GM12878 (cell line): ENCODE data around the gene PRR14L. TPM values are rescaled to one million over a fixed set of nuclear protein-coding genes. Genes with fewer than 3 reads are reported as not detected.

ENCODE experiments used
- ASH2L ChIP-seq: fragments of 300-600, 200-600 bp; sonication (generic); IDR thresholded peaks from 2 replicates; pipeline ENCODE4 v1.6.1; 2017; ENCODE audit warnings: low read depth, mild to moderate bottlenecking, borderline replicate concordance
- CBFB ChIP-seq: IDR thresholded peaks from 2 replicates; pipeline ENCODE4 v1.6.1; 2016; ENCODE audit warnings: antibody characterized with exemption, low read depth
- CHD1 ChIP-seq: IDR thresholded peaks from 2 replicates; pipeline ENCODE4 v1.6.1; 2012; ENCODE audit warnings: low read depth, low read length, improper control_type of control experiment
- CHD2 ChIP-seq: IDR thresholded peaks from 2 replicates; pipeline ENCODE4 v1.6.1; 2011; ENCODE audit warnings: low read depth, low read length, improper control_type of control experiment, borderline replicate concordance
- CREB1 ChIP-seq: IDR thresholded peaks from 2 replicates; pipeline ENCODE4 v1.6.1; 2012; ENCODE audit warnings: low read depth, mild to moderate bottlenecking, inconsistent platforms
- DPF2 ChIP-seq: fragments of 450-650 bp; IDR thresholded peaks from 2 replicates; pipeline ENCODE4 v1.6.1; 2017; ENCODE audit warnings: mild to moderate bottlenecking
- ETV6 ChIP-seq, 2 experiments: fragments of 450-650 bp in 1 of 2; IDR thresholded peaks in 1 of 2; conservative IDR thresholded peaks in 1 of 2; 2 replicates each; pipeline ENCODE4 v1.6.1; 2014; ENCODE audit warnings: antibody characterized with exemption in 1 of 2, borderline replicate concordance in 1 of 2, low read depth in 1 of 2, mild to moderate bottlenecking in 1 of 2, moderate library complexity in 1 of 2
- FOS ChIP-seq: IDR thresholded peaks from 3 replicates; pipeline ENCODE4 v1.6.1; 2011; ENCODE audit warnings: borderline replicate concordance; ENCODE audit not compliant: insufficient read length; ENCODE audit errors: extremely low read depth
- FOXK2 ChIP-seq: fragments of 450-650 bp; IDR thresholded peaks from 2 replicates; pipeline ENCODE4 v1.6.1; 2017; ENCODE audit warnings: mild to moderate bottlenecking, moderate library complexity
- GATAD2B ChIP-seq: fragments of 450-650 bp; conservative IDR thresholded peaks from 2 replicates; pipeline ENCODE4 v1.6.1; 2017; ENCODE audit warnings: low read depth, mild to moderate bottlenecking, moderate library complexity
- HDAC2 ChIP-seq: fragments of 200-600 bp; sonication (generic); IDR thresholded peaks from 2 replicates; pipeline ENCODE4 v1.6.1; 2017
- IKZF1 ChIP-seq: fragments of 450-650 bp; conservative IDR thresholded peaks from 2 replicates; pipeline ENCODE4 v1.6.1; 2017; ENCODE audit warnings: antibody characterized with exemption, mild to moderate bottlenecking
- MYB ChIP-seq: fragments of 150-350 bp; IDR thresholded peaks from 2 replicates; pipeline ENCODE4 v1.6.1; 2014; ENCODE audit warnings: mild to moderate bottlenecking, low read depth, low read length, borderline replicate concordance
- NKRF ChIP-seq: fragments of 450-650 bp; conservative IDR thresholded peaks from 2 replicates; pipeline ENCODE4 v1.6.1; 2017; ENCODE audit warnings: mild to moderate bottlenecking, moderate library complexity
- PBX3 ChIP-seq: IDR thresholded peaks from 2 replicates; pipeline ENCODE4 v1.6.1; 2011; ENCODE audit warnings: mild to moderate bottlenecking, low read depth, low read length, moderate library complexity; ENCODE audit not compliant: insufficient replicate concordance
- POLR2A ChIP-seq: IDR thresholded peaks from 2 replicates; pipeline ENCODE4 v1.6.1; 2011; ENCODE audit warnings: low read depth, mild to moderate bottlenecking, low read length
- RELA ChIP-seq: fragments of 450-650 bp; IDR thresholded peaks from 2 replicates; pipeline ENCODE4 v1.8.0; 2014; ENCODE audit warnings: borderline replicate concordance; ENCODE audit not compliant: partially characterized antibody
- SP1 ChIP-seq: IDR thresholded peaks from one replicate; pipeline ENCODE4 v1.6.1; 2011; ENCODE audit warnings: low read depth, low read length
- SPI1 ChIP-seq: IDR thresholded peaks from 2 replicates; pipeline ENCODE4 v1.6.1; 2011; ENCODE audit warnings: low read depth, mild to moderate bottlenecking, low read length, moderate library complexity, borderline replicate concordance; ENCODE audit not compliant: insufficient read depth
- SRF ChIP-seq, 2 experiments: IDR thresholded peaks; 2 replicates each; pipeline ENCODE4 v1.6.1; 2011; ENCODE audit warnings: low read depth in 2 of 2, low read length in 2 of 2, mild to moderate bottlenecking in 1 of 2, moderate library complexity in 1 of 2
- TARDBP ChIP-seq: IDR thresholded peaks from 2 replicates; pipeline ENCODE4 v1.6.1; 2016; ENCODE audit warnings: borderline replicate concordance
- TCF3 ChIP-seq: IDR thresholded peaks from 2 replicates; pipeline ENCODE4 v1.6.1; 2012; ENCODE audit warnings: low read depth, mild to moderate bottlenecking, low read length, borderline replicate concordance; ENCODE audit not compliant: insufficient read depth
- ZNF207 ChIP-seq: fragments of 450-650 bp; IDR thresholded peaks from 2 replicates; pipeline ENCODE4 v1.6.1; 2014; ENCODE audit warnings: antibody characterized with exemption, mild to moderate bottlenecking, borderline replicate concordance
- ZNF217 ChIP-seq: fragments of 450-650 bp; IDR thresholded peaks from 2 replicates; pipeline ENCODE4 v1.6.1; 2017; ENCODE audit warnings: antibody characterized with exemption, mild to moderate bottlenecking
- ZNF24 ChIP-seq: fragments of 450-650 bp; IDR thresholded peaks from 2 replicates; pipeline ENCODE4 v1.6.1; 2017; ENCODE audit warnings: antibody characterized with exemption, mild to moderate bottlenecking
- polyA plus RNA-seq, 11 experiments: library from polyadenylated mRNA; depleted of rRNA in 4 of 11; unstranded in 6 of 11; stranded (reverse) in 5 of 11; fragments of >200 nt; fragmentation: Nextera tagmentation in 4 of 11; fragmentation: Illumina TruSeq in 1 of 11; extraction: Ambion mirVana in 4 of 11; extraction: Trizol in 1 of 11; gene quantifications; 1 replicate in 1 of 11; 2 replicates in 10 of 11; pipeline versions ENCODE4 v1.2.1 to v1.2.3, GENCODE V29; 2011 to 2016; ENCODE audit warnings: inconsistent platforms in 2 of 11, missing spikeins in 2 of 11, low read depth in 1 of 11
- total RNA-seq, 4 experiments: library from RNA; depleted of rRNA in 3 of 4; stranded (reverse); fragments of >200 nt in 3 of 4; fragmentation: Illumina TruSeq in 1 of 4; extraction: Trizol in 1 of 4; gene quantifications; 2 replicates each; pipeline versions ENCODE4 v1.2.1 to v1.2.3, GENCODE V29; 2013 to 2021

PRR14L gene
- total and polyA plus RNA-seq, 10 of the 15 experiments (the other 5 are each of a cell fraction or from before 2014, with no cell fraction given): 4.2 to 49.0 (median 21.4) TPM

- TF ChIP-seq SRF (IDR thresholded peaks at IDR 0.05; ENCODE audit: low read depth in 2 of 2, low read length in 2 of 2) (peak in 1 of 2 experiments; percentile 68; a peak in 2 of 4 replicates), POLR2A (peak; percentile 91), FOXK2 (peak; percentile 49; the same call in 1 of the 2 replicates), IKZF1 (peak; percentile 79), GATAD2B (0 out of 2 replicates have a peak, but pooled peaks have one; percentile 58), ASH2L (peak; percentile 91; the same call in 1 of the 2 replicates), MYB (peak; percentile 24; the same call in 1 of the 2 replicates), SP1 (peak; percentile 93), ETV6 (conservative IDR thresholded peaks at IDR 0.05 in 1 of 2, IDR thresholded peaks at IDR 0.05 in 1 of 2; ENCODE audit: borderline replicate concordance in 1 of 2, low read depth in 1 of 2) (no peak), TCF3 (0 out of 2 replicates have a peak, but pooled peaks have one; percentile 13), PBX3 (no peak), FOS (no peak), ZNF207 (peak; percentile 43; the same call in 1 of the 2 replicates), CHD1 (no peak), TARDBP (no peak), ZNF217 (no peak), CHD2 (peak; percentile 79), SPI1 (no peak), CBFB (peak; percentile 32; the same call in 1 of the 2 replicates), ZNF24 (no peak), CREB1 (peak; percentile 99), NKRF (peak; percentile 97), HDAC2 (peak; percentile 54; the same call in 1 of the 2 replicates), DPF2 (peak; percentile 41; the same call in 1 of the 2 replicates), RELA (peak; percentile 53)
These were observed 87.9 kb downstream of the PRR14L start, which contains the start of gene PISD (continued) for GRCh38 chr22:31661851-31662667.
